Stimulated activated CD8-positive, alpha-beta memory T cell treated with anti-CD3 and anti-CD28 coated beads, Interleukin-15, amount 100 ng/mL, for 24 hours (primary cell): ENCODE measurements around the gene DDX1.
"Not testable (repeated sequence)": the region's sequence is repeated elsewhere in the genome, so short reads cannot be mapped to it uniquely, and the experiment has no call there.

Experiments used
- DNase-seq: peaks from one replicate; pipeline ENCODE4 v3.0.0-alpha.2; 2020; ENCODE audit warnings: low read depth

The DDX1 gene

DNA sequence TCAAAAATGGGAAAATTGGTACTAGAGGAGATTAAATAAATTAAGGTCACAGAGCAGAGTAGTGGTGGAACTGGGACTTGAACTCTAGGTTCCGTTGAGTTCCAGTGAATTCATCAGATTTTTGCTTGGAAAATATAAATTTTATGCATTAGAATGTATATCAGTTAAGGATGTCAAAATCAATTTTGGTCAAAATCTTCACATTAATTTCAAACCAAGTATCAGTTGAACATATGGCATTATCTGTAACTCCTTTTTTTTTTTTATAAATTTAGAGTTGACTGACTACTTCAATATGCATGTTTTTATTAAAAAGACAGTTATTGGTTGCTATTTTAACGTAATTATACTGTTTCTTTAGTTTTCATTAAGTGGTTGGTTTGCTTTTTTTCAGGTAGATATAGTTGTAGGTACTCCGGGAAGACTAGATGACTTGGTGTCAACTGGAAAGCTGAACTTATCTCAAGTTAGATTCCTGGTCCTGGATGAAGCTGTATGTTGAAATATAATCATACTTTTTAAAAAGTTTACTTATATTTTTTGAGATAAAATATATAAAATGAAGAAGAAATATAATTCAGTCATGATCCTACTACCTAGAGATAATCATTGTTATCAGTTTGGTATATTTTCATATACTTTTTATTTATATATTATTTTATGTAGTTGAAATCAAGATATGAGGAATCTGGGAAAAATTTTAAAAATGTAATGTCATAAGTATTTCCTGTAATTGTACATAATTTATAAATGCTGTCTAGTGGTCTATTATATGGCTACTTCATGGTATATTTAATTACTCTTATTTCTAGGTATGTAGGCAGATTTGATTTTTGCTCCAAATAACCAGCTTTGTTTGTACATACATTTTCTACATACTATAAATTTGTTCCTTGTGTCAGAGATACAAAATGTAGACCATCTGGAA is 25.4 kb downstream of the DDX1 start:
- no peak for DNase-seq

DNA sequence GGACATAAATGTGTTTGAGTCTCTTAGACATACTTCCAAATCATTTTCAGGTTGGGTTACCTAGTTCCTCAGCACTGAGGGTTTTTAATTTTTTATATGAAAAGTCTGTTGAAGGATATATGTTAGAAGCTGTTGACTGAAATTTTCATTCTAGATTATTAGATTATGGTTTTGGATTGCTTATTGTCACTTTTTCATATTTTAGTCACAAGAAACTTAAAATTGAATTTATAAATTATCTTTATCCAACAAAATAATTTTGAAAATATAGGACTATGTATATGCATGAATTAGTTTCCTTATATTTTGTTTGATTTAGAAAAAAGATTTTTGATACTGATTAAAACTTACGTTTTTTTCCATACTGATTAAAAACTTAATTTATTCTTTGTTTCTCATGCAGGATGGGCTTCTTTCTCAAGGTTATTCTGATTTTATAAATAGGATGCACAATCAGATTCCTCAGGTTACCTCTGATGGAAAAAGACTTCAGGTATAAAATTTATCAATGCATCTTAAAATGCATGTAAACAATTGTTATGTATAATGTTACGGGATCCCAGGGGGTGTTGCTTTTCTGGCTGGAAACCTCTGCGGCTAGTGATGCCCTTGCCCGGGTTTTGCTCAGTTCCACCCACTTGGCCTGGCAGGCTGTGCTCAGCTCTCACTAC is 26.2 kb downstream of the DDX1 start:
- no peak for DNase-seq

DNA sequence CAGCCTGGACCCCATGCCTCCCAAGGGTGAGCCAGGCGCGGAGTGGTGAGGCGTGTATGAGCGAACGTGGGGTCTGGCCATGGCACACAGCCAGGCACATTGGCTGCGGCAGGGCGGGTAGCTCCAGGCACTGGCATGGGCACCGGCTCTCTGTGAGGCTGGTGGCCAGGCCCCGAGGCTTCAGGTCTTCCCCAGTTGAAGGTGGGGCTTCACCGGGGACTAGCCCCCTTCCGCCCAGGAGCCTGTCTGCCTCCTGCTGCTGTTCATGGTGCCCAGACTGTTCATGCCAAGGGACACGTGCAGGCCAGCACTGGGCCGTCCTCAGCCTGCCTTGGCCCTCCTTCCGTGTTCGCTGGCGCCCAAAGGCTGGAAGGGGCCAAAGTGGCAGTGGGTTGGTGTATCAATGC is 26.8 kb downstream of the DDX1 start:
- no peak for DNase-seq

DNA sequence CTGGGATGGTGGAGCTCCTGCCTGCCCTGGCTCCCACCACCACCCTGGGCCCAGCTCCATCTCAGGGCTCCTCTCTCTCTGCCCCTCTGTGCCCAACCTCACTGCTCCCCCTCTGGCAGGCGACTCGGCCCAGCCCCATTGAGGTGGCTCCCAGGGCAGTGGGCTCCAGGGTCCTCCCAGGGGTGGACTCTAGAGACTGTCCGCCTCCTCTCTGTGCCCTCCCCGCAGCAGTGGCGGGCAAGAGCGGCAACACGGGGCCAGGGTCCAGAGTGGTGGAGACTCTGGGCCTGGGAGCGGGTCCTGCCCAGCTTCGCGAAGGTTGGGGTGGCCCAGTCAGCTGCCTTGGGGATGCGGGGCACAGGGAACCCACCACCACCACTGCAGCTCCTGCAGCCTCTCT is 27.4 kb downstream of the DDX1 start:
- DNase-seq: no peak

DNA sequence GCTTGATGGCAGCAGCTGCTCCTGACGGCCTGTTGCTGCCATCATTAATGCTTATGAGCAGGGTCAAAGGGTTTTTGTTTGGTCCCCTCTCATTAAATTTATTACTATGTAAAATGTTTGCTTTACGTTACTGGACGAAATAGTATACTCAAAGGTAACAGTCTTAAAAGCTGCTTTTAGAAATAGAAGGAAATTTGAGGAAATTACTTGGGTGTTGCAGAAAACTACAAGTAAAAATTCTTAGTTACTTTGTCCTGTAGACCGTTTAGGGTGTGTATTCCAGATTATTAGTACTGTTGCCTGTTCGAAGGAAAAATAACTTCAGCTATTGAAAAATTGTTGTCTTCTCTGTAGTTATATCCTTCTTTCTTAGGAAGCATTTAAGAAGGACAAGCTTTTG is 27.8 kb downstream of the DDX1 start:
- DNase-seq: no peak

DNA sequence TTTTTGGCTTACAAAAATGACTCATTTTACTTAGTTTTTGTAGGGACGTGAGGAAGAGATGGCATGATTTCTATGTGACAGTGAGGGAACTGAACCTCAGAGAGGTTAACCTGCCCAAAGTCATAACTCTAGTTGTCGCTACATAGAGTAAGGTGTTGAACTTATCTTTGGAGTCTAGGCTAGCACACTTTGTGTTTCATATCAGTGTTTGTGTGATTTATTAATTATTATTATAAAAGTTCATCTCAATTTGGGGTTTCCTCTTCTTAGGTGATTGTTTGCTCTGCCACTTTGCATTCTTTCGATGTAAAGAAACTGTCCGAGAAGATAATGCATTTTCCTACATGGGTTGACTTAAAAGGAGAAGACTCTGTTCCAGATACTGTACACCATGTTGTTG is 28.3 kb downstream of the DDX1 start:
- no peak for DNase-seq

DNA sequence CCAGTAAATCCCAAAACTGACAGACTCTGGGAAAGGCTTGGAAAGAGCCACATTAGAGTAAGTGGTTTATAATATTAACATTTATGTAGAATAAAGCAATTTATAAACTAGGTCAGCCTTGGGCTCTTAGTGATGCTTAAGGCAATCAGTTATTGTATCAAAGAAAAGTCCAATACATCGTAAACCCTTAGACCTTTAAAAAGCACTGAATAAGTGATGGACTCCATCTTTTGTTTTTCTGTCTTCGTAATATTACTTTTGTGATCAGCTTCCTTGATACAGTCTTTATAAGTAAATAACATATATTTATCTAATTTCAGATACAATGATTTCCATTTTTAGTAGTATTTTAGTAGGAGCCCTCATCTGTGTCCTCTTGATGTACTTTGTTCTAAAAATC is 28.7 kb downstream of the DDX1 start:
- DNase-seq: no peak

DNA sequence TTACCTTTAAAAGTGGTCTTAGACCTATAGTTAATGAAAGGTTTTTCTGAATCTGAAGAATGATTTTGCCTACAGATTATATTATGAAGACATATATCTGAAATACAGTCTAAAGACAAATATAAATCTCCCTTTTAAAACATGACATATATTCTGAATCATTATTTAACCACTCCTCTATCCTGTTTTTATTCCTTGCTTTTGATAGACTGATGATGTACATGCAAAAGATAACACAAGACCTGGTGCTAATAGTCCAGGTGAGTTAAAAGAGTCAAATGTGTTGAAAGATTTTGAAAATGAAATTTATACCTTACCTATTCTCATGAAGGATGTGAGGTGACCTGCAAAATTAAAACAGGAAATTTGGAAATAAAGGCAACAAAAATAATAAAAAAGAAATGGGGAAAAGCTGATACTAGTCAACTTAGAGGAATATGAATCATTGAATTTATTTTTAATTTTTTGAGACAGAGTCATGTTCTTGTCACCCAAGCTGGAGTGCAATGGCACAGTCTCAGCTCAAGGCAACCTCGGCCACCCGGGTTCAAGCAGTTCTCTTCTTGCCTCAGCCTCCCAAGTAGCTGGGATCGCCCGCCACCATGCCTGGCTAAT is 29.3 kb downstream of the DDX1 start:
- no peak for DNase-seq

DNA sequence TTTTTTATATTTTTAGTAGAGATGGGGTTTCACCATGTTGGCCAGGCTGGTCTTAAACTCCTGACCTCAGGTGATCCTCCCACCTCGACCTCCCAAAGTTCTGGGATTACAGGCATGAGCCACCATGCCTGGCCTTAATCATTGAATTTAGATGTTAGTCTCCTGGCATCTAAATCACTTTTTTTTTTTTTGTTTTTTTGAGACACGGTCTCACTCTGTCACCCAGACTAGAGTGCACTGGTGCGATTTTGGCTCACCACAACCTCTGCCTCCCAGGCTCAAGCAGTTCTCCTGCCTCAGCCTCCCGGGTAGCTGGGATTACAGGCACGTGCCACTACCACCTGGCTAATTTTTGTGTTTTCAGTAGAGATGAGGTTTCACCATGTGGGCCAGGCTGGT is 29.8 kb downstream of the DDX1 start:
- not testable (repeated sequence) for DNase-seq

DNA sequence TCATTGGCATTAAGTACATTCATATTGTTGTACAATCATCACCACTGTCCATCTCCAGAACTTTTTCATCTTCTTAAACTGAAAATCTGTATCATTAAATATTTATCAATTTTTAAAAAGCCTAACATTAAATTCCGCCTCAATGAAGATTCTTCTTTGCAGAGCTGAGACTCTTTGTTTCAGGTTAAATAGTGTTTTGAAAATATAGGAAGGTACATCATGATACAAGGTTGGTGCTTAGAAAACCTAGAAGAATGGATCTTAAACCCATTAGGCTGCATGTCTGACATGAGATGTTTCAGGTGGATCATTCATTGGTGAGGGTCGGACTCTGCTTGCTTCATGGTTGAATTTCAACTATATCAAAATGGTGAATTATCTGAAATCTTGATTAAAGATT is 30.5 kb downstream of the DDX1 start:
- DNase-seq: no peak

DNA sequence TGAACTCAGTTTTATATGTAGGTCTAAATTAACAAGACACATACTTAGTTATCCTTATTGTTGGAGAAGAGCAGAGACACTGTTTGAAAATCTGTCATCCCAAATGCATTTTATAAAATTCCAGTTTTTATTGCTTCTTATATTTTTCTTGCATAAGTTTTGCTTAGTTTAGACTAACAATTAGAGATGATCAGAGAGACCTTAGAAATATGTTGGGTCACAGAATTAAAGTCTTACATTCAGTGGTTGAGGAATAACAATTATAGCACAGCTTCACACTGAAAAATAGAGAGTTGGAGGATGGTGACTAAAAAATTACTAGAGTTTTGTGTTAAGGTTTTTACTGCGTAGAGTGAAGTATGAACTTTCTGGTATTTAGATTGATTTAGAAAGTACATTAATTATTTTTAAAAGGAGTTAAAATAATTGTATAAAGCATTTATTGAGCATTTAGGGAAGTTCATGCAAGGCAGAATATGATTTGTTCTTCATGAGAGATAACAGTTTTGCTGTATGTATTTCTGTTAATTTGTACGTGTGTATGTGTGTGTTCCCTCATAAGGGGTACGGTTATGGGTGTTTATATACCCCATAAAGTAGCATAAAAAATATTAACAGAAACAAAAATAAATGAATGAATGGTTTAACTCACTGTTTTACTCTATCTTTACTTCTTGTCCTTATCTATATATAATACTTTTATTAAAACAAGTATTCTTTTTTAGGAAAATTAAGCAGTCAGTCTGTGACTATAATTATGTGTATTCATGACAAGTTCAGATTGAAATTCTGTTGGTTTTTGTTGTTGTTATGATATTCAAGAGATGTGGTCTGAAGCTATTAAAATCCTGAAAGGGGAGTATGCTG is 31.2 kb downstream of the DDX1 start:
- DNase-seq: no peak

DNA sequence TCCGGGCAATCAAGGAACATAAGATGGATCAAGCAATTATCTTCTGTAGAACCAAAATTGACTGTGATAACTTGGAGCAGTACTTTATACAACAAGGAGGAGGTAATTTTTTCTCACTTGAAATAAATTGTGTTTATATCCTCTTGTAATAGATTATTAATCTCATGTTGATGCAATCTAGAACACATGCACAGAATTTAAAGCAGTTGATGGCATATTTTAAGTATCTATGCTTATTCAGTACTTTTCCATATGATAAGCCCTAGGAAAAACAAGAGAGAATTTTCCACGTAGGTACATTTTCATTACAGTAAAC is 31.8 kb downstream of the DDX1 start:
- no peak for DNase-seq

DNA sequence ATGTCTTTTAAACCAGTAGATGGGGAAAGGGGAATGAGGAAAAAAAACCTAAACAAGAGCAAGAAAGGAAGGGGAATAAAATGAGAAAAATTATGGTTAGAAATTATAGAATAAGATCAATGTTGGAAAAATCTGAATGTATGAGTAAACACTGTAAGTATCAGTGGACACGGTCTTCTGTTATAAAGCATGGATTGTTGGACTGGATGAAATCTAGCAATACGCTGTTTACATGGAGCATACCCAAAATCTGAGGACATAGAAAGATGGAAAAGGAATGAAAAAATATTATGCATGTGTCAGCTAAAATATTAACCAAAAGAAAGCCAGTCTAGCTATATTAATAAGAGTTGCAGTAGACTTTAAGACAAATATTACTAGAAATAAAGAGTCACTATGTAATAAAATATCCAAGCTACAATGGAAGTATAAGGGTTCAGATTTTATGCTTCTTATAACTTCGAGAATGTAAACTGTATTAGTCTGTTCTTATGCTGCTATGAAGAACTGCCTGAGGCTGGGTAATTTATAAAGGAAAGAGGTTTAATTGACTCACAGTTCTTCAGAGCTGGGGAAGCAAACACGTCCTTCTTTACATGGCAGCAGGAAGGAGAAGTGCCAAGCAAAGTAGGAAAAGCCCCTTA is 32.4 kb downstream of the DDX1 start:
- DNase-seq: no peak

DNA sequence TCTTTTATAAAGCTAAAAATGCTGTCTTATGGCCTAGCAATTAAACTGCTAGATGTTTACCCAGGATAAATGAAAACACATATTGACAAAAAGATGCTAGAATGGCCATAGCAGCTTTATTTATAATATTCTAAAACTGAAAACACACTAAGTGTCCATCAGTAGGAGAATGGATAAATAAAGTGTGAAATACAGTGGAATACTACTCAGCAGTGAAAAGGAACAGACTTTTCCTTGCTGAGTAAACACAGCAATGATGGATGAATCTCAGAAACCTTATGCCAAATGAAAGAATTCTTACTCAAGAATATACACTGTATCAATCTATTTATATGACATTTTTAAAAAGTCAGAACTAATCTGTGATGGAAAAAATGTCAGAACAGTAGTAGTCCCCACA is 33.2 kb downstream of the DDX1 start:
- DNase-seq: no peak

DNA sequence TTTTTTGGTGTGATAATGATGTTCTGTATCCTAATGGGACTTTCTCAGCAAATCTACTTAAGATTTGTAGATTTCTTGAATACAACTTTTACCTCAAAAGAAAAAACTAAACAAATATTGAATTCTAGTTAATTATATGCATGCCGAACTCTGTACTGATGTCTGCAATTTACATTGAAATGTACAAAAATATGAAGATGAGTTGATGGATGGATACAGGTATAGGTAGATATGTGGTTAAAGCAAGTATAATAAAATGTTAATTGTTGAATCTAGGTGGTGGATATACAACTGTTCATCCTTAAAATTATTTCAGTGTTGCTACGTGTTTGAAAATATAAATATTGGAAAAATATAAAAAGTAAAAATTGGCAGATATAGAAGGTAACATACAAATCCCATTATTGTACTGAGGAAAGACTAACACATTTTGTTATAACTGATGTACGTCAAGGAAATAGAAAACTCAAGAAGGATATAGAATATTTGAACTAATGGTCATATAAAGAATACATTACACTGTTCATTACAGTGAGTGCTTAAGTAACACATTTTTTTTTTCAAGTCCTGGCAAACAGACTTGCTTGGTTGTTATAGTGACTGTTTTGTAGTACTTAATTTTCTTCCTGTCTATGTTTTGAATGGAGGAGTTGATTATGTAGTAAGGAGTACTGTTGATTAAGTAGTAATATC is 33.8 kb downstream of the DDX1 start:
- no peak for DNase-seq

DNA sequence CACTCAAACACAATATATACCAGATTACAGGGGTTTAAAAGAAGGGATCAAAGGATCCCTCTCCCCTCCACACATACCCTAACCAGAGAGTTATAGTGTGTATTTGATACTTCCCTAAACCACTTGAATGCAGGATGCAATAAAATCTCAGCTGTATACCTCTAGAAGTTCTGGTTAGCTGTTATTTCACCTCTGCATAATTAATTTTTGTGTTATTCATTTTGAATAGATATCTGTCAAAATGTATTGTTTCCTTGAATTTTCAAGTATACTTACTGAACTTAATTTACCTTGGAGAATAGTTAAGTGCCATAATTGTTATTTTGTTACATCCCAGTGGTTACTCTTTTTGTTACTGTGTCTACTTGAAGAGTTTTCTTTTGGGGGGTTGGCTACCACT is 34.5 kb downstream of the DDX1 start:
- DNase-seq: no peak

DNA sequence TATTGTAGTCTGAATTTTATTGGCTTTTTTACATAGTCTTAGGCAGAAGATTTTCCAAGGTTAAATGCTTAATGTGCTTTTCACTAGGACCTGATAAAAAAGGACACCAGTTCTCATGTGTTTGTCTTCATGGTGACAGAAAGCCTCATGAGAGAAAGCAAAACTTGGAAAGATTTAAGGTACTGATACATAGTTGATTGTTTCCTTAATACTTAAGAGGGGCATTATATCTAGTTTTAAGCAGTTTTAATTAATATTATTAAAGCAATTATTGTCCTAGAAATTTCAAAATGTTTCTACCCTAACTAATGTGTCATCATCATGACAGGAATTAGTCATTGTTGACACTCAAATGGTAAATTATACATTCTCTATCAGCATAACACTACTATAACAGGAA is 35.3 kb downstream of the DDX1 start:
- DNase-seq: no peak

DNA sequence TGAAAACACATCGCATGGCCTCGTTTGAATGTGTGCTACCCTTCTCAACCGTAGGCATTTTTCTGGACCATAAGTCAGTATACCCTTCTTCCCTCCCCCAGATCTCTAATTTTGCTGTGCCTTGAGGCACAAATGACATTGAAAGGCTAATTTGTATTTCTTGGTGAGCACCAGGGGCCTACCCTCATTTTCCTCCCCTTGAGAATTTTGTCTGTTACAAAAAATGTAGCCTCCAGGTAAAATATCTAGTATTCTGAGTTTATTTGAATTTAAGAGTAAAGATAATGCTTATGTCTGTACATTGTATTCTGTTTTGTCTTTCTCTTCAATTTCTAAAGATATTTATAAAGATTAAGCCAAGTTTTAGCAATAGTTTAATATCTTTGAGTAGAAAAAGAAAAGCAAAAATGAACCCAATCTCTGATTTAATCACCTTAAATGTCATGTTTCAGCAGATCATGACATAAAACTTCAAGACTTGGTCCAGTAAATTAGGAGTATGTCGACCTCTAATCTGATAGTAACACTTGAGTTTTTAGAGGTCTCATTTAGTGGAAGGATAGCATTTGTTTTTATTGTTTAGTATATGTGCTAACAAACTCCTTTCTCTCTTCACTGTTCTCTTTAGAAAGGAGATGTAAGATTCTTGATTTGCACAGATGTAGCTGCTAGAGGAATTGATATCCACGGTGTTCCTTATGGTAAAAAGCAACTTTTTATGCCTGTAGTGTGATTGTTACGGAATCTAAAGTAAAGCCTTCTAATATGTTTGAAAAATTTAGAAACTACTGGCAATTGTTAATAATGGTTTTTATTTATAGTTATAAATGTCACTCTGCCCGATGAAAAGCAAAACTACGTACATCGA is 36.4 kb downstream of the DDX1 start:
- no peak for DNase-seq

DNA sequence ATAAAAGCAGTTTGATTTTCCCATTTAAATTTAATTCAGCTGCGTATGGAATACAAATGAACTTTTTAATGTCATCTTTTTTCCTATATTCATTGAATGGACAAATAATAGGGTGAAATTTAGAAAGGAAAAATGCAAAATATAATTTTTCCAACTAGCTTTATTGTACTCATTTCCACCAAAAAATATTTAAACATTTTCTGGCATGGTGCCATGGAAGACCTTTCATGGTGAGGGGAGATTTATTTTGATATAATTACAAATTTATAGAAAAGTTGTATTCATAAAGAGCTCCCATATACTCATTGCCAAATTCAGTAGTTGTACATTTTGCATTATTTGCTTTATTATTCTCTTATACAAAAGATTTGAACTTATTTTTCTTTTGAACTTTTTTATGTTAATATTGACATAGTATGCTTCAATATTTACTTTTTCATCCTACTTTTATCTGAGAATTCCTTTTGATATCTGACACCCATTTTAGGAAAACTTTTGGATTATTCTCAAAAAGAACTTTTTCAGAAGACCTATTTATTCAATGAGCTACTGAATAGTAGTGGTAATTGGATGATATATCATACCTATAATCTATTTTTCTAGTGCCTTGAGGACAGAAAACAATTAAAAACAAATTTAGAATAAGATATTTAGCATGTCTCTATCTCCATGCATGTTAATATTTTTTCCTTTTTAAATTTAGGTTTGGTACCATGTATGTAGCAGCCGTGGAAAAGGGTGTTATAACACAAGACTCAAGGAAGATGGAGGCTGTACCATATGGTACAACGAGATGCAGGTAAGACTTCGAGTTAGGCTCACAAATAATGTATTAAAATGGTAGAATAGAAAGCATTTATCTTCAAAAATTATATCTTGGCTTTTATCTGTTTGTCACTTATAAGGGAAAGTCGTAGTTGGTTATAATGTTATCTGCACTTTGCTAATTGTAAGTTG is 37.5 kb downstream of the DDX1 start:
- DNase-seq: no peak
